UCSD-AML1 (cell line): ENCODE data around the gene ST8SIA6.
"Not testable (repeated sequence)": the region's sequence is repeated elsewhere in the genome, so short reads cannot be mapped to it uniquely, and the experiment has no call there.

Experiments used
- DNase-seq: peaks from one replicate; lab custom pipeline; 2025; ENCODE audit not compliant: unreplicated experiment; lab: John Stamatoyannopoulos, UW

ST8SIA6 gene, protein sequence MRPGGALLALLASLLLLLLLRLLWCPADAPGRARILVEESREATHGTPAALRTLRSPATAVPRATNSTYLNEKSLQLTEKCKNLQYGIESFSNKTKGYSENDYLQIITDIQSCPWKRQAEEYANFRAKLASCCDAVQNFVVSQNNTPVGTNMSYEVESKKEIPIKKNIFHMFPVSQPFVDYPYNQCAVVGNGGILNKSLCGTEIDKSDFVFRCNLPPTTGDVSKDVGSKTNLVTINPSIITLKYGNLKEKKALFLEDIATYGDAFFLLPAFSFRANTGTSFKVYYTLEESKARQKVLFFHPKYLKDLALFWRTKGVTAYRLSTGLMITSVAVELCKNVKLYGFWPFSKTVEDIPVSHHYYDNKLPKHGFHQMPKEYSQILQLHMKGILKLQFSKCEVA

DNA sequence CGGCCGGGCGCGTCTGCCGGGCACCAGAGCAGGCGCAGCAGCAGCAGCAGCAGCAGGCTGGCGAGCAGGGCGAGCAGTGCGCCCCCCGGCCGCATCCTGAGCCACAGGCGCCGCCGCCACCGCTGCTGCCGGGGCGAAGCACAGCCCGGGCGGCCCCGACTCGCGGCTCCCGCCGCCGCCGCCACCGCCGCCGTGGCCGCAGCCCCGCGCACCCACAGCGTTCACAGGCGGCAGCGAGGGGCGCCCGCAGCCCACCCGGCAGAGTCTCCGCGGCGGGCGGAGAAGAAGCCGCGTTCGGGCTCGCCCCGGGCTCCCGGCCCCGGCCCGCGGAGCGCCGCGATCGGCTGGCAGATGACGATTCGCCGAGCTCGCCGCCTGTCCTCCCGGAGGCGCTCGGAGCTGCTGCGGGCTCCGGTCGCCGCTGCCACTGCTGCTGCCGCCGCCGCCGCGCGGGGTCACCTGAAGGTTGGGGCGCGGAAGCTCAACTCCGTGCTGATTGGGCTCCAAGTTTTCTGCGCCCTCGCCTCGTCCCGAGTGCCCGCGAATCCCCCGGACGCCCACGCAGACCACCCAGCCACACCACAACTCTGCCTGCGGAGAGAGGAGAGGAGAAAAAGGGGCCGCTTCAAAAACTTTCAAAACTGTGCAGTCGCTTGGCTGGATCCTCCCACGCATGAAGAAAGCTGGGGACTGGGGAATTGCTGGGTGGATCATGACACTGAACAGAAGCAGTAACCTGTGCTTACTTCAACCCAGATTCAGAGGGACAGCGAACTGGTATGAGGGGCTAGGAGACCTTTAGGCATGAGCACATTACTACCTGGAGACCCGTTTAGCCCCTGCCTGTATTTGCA is at the start of gene ST8SIA6:
TSS of gene ST8SIA6 (minus strand) at position 435 of the 854 bp plus-strand sequence. CDS start at position 95, 340 bp downstream.
- DNase-seq, result peak; percentile 73

DNA sequence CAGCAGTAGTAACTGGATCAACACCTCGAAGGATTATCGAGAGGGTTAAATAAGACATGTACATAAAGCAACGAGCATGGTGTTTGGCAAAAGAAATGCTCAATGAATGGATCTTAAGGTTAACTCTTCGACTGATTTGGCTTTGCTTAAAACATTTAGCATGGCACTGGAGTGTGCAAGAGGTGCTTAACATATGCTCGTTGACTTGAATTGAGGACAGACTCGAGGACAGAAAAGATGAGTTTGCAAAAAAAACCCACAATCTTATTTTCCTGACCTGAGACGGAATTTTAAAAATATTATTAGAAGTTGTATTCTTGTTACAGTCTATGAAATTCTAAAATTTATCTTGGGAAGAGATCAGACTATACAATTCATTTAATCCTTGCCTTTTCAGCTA is 49.4 kb upstream of the ST8SIA6 start:
- no peak for DNase-seq

DNA sequence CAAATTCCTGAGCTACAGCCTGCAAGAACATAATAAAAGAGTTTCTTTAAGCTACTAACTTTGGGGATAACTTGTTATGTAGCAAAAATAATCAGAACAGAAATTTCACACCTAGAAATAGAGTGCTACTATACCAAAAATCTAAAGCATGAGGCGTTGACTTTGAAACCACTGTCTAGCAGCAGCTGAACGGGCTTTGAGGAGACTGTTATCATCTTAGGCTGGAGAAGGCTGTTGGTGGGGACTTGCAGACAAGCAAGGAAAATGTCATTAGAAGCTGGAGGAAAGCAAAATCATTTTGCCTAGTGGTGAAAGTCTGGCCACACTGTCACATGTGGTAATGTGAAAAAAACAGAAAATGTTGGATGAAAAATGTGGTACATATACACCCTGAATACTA is 48.4 kb upstream of the ST8SIA6 start:
- DNase-seq, result no peak

DNA sequence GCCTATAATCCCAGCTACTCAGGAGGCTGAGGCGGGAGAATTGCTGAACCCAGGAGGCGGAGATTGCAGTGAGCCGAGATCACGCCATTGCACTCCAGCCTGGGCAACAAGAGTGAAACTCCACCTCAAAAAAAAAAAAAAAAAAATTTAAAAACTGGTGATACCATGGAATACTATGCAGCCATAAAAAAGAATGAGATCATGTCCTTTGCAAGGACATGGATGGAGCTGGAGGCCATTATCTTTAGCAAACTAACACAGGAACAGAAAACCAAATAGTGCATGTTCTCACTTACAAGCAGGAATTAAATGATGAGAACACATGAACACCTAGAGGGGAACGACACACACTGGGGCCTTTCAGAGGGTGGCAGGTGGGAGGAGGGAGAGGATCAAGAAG is 44.6 kb upstream of the ST8SIA6 start:
- not testable (repeated sequence) for DNase-seq

DNA sequence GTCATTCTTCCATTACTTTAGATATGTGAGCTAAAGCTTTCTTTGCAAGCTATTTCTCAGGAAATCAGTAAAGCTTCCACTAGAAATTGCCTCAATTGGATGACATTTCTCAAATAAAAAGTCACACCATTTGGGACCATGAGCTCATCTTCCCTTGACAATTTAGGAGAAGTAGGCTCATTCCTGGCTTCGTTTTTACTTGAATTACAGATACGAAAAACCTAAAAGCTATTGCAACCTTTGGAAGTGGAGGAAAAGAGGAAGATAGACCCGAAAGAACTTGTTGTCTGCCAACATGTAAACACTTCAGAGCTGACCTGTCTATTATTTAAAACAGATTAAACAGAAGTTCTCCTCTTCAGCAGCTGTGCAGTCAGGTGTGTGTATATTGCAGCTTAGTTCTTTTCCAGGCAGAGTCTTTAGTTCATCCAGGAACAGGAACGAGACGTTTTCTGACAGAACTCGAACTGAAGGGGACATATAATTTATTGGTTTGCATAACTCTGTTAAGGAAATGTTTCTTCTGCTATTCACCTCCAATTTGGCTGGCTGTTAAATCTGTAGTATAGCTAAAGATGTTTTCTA is 43.1 kb upstream of the ST8SIA6 start:
- DNase-seq, result no peak

DNA sequence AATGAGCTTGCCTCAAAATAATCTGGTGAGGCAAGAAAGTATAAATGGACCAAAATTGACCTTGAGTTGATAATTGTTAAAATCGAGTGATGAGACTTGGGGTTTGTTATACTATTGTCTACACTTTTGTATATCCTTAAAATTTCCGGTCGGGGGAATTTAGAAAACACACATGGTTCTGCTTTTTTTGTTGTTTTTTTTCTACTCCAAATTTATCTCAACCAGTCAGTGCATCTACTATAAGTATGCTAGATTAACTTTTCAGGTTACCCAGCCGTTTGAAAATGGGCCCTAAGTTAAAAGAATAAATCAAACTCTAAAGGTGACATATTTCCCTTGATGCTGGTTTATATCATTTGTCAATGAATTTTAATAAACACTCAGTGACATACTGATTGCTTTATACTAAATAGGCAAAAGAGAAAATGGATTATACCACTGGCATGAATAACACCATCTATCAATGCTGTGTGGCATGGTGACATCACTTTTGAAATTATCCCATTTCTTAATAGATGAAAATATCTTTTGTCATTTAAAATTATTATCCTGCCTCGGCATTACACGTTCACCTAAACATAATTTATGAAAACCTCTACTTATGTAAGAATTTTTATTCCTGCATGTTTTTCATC is 40.3 kb upstream of the ST8SIA6 start:
- no peak for DNase-seq

DNA sequence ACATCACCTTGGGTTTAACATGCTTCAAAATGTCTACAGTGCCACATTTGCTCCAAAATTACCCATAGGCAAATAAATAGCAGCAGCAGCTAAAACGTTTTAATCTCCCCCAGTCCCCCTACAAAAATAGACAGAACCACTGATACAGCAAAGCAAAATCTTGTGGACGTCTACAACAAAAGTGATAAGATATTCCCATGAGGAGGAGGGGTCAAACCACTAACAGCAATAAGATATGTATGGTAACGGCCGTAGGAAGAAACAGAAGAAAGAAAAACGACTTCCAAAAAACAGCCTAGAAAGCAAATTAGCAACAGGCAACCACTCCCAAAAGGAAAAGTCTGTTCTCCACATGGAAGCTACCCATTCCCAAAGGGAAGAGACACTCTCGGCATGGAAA is 34.5 kb upstream of the ST8SIA6 start:
- no peak for DNase-seq

DNA sequence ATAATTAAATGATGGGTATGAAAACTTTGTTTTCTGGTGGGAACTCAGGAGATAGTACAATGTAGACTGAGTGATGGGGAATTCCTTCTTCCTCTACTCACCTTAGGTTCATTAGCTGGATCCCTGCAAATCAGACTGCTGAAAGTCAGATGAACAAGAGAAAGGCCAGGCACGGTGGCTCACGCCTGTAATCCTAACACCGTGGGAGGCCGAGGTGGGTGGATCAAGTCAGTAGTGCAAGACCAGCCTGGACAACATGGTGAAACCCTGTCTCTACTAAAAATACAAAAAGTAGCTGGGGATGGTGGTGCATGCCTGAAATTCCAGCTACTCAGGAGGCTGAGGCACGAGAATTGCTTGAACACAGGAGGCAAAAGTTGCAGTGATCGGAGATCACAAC is 28.7 kb upstream of the ST8SIA6 start:
- no peak for DNase-seq

DNA sequence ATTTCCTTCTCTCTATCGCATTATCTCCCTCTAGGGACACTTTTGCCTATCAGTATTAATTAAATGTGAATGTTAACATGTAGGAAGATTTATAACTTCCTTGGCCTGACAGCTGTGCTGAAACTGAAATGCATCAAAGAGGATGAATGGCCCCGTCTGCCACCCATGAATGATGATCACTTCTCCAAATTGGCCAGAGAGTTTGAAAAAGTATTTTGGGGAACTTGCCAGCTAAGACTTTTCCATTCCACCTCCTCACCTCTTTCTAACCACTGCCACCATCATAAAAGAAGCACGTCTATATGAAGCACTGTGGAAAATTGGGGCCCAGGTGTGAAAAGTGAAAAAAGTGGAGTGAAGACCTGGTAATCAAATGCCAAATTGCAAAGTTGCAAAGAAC is 25.4 kb upstream of the ST8SIA6 start:
- peak; percentile 22 for DNase-seq

DNA sequence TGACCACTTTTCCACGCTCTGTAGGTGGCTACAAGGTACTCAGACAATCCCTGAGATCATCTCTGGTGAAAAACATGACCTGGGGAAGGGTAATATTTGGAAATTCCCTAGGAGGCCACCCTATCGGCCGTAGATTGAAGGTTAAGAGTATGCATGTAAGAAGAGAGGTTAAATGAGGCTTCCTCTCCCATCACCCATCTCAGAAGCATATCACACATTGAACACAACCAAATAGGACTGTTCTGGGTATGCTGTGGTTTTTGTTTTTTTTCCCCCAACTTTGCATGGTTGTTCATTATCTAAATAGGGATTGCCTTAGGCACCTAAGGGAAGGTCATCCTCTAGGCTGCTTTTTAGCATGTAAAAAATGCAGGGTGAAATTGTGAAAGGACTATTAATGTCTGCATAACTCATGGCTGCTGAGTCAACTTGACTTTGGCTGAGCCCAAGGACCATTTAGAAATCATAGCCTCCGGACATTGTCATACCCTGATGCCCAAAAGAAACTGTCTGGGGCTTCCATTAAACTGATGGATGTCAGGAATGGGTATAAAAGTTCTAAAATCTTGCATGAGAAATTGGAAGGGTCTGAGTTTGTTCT is 24.7 kb upstream of the ST8SIA6 start:
- DNase-seq, result no peak

DNA sequence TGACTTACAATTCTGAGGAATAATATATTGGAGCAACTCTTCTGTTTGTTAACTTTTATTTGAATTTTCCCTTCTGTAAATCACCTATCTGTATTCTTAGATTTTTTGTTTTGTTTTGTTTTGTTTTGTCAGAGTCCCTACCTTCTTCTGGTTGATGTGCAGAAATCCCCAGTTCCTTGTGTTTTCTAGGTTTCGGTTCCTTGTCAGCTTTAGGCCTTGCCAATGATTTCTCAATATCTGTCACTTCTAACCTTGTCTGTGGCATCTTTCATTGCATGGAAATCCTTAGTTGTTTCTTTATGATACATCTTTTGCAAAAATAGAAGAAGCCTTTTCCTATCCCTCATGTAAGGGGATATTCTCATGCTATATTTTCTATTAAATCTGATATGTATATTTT is 21.7 kb upstream of the ST8SIA6 start:
- DNase-seq, result no peak

DNA sequence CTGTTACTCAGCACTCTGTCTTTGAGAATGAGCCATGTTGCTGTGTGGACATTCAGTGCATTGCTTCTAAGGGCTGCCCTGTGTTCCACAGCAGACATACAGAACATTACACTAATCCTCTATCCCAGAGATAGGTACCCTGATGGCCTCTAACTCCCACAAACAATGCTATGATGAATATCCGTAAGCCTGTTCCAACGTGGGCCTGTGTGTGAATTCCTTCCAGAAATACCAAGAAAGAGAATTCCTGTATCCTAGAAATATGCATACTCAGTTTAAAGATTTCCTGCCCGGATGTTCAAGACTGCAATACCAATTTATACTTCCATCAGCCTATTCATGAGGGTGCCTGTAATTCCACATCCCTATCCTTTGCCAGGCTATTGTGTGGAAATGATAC is 21.3 kb upstream of the ST8SIA6 start:
- no peak for DNase-seq

DNA sequence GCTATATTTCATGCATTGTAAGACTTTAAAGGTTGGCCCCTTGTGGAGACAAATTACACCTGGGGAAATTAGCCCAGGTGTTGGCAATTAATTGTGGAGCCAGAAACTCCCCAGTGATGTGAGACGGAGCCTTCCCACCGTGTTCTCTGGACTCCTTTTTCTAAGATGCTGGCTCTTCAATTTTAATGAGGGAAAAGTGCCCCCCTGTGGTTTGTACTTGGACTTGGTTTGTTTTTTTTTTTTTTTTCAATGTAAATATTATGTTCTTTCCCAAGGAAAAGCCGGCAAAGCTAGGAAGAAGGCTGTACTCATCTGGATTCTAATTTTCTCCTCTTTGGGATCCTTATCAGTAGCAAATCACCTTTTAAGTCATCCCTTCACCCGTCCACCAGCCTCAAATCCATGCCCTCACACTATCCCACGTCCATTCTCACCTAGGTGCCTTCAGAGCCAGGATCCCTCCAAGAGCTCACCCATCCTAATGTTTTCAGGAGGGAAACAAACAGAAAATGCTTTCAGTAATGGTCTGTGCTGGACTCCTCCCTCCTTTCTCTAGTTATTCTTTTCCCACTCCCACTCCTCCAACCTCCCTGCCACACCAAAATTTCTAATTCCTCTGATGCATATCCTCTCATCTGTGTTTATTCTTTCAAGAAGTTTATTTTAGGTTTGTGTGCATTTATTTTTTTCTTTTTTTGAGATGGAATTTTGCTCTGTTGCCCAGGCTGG is 20.4 kb upstream of the ST8SIA6 start:
- no peak for DNase-seq

DNA sequence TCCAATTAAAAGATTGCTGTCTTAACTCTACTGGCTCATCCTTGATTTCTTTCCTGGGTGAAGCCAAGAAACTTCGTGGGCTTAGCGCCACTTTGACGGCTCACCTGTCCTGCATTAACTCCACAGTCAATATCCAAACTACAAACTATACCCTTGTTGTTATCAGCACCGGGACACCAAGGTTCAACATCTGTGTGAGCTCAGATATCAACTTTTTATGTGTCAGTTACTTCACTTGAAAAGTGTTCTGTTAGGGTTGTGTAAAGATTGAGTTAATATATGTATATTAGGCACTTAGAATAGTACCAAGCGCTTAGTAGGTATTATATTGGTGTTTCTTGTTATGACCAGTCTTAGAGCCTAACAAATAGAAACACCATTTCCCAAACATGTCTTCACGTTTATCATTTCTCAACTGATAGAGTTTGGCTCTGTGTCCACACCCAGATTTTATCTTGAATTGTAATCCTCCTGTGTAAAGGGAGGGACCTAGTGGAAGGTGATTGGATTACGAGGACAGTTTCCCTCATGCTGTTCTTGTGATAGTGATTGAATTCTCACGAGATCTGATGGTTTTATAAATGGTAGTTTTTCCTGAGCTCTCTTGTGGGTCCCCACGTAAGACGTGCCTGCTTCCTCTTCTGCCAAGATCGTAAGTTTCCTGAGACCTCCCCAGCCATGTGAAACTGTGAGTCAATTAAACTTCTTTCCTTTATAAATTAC is 19.0 kb upstream of the ST8SIA6 start:
- DNase-seq, result no peak

DNA sequence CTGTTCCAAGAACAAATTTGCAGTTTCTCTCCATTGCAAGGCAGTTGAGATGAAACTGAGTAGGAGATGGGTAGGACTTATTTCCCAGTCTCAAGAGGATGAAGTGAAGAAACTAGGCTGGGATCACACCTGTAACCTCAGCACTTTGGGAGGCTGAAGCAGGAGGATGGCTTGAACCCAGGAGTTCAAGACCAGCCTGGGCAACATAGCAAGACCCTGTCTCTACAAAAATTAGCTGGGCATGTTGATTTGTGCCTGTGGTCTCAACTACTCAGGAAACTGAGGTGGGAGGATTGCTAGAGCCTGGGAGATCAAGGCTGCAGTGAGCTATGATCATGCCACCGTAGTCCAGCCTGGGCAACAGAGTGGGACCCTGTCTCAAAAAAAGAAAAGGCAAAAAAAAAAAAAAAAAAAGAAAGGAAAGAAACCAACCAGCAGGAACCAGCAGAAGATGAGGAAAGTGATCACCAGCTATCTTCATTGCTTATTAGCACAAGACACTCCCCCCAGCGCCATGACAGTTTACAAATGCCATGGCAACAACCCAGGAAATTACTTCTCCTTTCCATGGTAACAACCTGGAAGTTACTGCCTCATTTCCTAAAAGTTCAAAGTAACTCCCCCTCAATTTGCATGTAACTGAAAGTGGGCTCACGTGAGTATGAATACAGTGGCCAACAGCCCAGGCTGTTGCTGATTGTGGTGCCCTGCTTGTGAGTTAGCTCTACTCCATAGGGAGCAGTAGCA is 18.3 kb upstream of the ST8SIA6 start:
- no peak for DNase-seq

DNA sequence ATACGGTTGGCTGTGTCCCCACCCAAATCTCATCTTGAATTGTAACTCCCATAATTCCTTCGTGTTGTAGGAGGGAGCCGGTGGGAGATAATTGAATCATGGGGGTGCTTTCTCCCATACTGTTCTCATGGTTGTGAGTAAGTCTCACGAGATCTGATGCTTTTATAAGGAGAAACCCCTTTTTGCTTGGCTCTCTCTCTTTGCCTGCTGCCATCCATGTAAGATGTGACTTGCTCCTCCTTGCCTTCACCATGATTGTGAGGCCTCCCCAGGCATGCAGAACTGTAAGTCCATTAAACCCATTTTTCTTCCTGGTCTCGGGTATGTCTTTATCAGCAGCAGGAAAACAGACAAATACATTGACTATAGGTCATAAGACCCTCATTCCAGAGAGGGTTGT is 15.9 kb upstream of the ST8SIA6 start:
- DNase-seq, result no peak

DNA sequence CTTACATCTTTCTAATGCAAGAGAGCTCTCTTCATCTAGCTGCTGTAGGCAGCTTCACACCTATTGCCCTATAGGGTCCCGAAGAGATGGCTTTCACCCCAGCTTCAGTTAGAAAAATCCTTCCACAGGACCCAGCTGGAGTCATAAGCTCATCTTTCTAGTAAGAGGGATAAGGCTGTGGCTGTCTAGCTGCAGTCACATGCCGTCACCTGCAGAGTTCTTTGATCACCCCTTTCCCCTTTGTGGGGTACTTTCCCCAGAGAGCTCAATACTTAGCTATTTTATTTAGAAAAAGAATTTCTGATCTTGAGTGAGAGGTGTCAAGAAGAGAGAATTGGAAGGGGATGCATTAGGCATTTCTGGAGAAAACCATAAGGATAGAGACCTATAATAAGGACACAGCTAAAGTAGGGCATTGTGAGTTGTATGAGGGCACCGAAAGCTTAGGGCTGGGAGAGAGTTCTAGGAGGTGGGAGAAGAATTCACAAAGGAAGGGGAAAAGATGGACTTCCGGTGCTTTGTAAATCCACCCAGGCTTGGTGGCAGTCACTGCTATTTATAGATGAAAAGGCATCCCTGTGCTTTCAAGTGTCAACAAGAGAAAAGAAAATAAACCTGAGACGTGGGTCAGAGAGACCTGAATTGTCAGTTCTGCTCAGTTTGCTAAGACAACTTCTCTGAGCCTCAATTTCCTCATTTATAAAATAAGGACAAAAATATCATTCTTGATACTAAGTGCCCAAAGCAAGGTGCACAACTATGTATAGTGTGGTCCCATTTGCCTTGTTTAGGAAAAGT is 11.1 kb upstream of the ST8SIA6 start:
- DNase-seq, result no peak

DNA sequence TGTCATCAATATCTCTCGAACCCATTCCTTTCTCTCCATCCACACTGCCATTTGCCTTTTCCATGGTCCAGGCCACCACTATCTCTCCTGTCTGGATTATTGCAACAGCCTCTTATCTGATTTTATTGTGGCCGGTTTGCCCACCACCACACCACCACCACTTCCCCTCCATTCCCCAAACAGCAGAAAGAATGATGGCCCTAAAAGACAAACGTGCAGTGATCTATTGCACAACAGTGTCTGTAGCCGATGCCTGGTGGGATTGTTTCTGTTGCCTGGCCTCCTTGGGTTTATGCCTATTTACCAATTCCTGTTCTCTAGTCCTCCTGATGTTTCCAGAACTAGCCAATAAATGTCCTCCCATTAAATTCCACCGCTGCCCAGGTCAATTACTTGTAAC is 10.2 kb upstream of the ST8SIA6 start:
- no peak for DNase-seq
